Dendritic cell treated with granulocyte-macrophage colony-stimulating factor and Interleukin-4, amounts not matched to agents 40 ng/mL and 50 ng/mL, for 4 days (primary cell): ENCODE measurements around the gene MARCHF3.
"Not testable (repeated sequence)": the region's sequence is repeated elsewhere in the genome, so short reads cannot be mapped to it uniquely, and the experiment has no call there.

Experiments used
- H3K27ac Mint-ChIP-seq: one replicate; pipeline ENCODE4 v1.8.0; 2022; ENCODE audit warnings: mild to moderate bottlenecking, mixed read lengths
- H3K27me3 Mint-ChIP-seq: one replicate; pipeline ENCODE4 v1.8.0; 2022; ENCODE audit warnings: mild to moderate bottlenecking, mixed read lengths
- H3K36me3 Mint-ChIP-seq: one replicate; pipeline ENCODE4 v1.8.0; 2022; ENCODE audit warnings: low read depth, mixed read lengths
- H3K4me1 Mint-ChIP-seq: one replicate; pipeline ENCODE4 v1.8.0; 2022; ENCODE audit warnings: low read depth, mixed read lengths
- H3K4me3 Mint-ChIP-seq: one replicate; pipeline ENCODE4 v1.8.0; 2022; ENCODE audit warnings: mild to moderate bottlenecking, moderate library complexity, mixed read lengths
- H3K9me3 Mint-ChIP-seq: one replicate; pipeline ENCODE4 v1.8.0; 2022; ENCODE audit warnings: mixed read lengths
- intact Hi-C: fragments of 100-400 bp; cut with micrococcal nuclease; formaldehyde crosslinking; loops from one replicate; pipeline ENCODE4 v1.15.0; 2022

The MARCHF3 gene

GRCh38 chr5:127061537-127061936, 31.2 kb upstream of the MARCHF3 start:
- no peaks in the 10 kb centered on the region for H3K27me3 Mint-ChIP-seq
- H3K36me3 Mint-ChIP-seq, result no peaks in the 10 kb centered on the region
- H3K27ac Mint-ChIP-seq, result no peak overlapping the region
- intact Hi-C loops, result no loop called here
- no peaks in the 10 kb centered on the region for H3K9me3 Mint-ChIP-seq
- H3K4me3 Mint-ChIP-seq, result no peak overlapping the region
- no peaks in the 10 kb centered on the region for H3K4me1 Mint-ChIP-seq

- Mint-ChIP-seq H3K36me3 (no peaks in the 10 kb centered on the region), H3K27ac (no peak overlapping the region), H3K4me1 (peaks cover 6% of the 10 kb centered on the region), H3K9me3 (no peaks in the 10 kb centered on the region), H3K4me3 (no peak overlapping the region), H3K27me3 (no peaks in the 10 kb centered on the region)
- intact Hi-C loops, result no loop called here
Measured at GRCh38 chr5:127060470-127060985, 30.2 kb upstream of the MARCHF3 start.

- intact Hi-C loops, result no loop called here
- Mint-ChIP-seq H3K27me3 (no peaks in the 10 kb centered on the region), H3K9me3 (no peaks in the 10 kb centered on the region), H3K36me3 (no peaks in the 10 kb centered on the region), H3K27ac (no peak overlapping the region), H3K4me1 (peaks cover 6% of the 10 kb centered on the region), H3K4me3 (no peak overlapping the region)
Measured at GRCh38 chr5:127056896-127057295, 26.5 kb upstream of the MARCHF3 start.

DNA sequence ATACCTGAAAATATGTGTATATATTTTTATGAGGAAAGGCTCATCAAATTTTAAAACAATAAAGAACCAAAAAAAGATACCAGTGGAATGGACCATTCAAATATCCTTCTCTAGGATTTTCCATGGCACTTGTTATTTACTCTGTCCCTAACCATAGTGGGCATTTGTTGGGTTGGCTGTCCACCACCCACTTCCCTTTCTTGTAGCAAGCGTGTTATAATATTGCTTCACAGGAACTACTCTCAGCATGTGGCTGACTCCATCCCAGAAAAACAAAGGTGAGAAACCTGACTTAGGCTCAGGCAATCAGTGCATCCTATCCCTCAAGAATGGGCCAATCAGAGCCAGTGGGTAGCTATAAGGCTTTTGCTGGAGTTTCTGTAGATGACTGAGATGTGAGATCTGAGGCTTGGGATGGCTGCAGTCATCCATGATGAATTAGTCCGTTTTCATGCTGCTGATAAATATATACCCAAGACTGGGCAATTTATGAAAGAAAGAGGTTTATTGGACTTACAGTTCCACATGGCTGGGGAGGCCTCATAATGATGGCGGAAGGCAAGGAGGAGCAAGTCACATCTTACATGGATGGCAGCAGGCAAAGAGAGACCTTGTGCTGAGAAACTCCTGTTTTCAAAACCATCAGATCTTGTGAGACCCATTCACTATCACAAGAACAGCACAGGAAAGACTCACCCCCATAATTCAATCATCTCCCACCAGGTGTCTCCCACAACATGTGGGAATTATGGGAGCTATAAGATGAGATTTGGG, 25.7 kb upstream of the MARCHF3 start:
- Mint-ChIP-seq H3K4me3 (no peak overlapping the region), H3K36me3 (no peaks in the 10 kb centered on the region), H3K9me3 (no peaks in the 10 kb centered on the region), H3K27me3 (no peaks in the 10 kb centered on the region), H3K27ac (no peak overlapping the region), H3K4me1 (peaks cover 6% of the 10 kb centered on the region)
- intact Hi-C loops, result no loop called here

- H3K9me3 Mint-ChIP-seq, H3K27ac Mint-ChIP-seq, H3K27me3 Mint-ChIP-seq, H3K36me3 Mint-ChIP-seq, intact Hi-C loops, H3K4me1 Mint-ChIP-seq, H3K4me3 Mint-ChIP-seq: not testable (repeated sequence)
Measured at GRCh38 chr5:127053551-127053950, 23.2 kb upstream of the MARCHF3 start.

DNA sequence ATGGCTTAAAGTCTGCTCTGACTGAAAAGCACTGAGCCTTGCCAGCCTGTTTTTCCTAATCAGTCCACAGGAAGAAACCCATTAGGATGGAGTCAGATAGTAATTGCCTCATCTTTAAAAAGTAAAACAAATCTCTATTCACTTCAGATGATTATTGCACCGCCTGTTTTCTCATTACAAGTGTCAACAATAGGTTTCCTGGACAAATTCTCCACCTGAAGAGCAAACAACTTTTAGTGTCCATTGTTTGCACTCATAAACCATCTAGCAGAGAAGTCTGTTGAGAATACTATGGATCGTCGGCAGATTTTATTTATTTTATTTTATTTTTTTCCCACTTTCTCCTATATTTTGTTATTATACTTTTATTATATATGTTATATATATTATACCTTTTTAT, 22.7 kb upstream of the MARCHF3 start:
- Mint-ChIP-seq H3K36me3 (no peaks in the 10 kb centered on the region), H3K27me3 (no peaks in the 10 kb centered on the region), H3K27ac (no peak overlapping the region)

DNA sequence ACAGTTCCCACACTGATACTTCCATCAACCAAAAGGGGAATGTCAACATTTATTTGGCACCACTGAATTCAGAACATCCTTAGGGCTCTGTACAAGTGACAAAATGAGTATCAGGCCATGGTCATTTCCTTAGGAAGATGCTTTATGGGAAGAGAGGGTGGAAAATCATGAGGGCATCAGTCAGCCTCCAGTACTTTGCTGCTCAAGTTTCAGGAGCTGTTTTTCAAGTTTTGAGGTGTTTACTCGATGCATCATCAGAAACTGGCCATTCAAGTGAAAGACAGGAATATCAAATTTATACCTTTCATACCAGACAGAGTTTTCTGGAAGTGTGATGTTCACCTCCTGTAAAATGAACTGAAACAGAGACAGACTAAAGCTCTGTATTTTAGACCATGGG, 21.2 kb upstream of the MARCHF3 start:
- H3K27me3 Mint-ChIP-seq, result no peaks in the 10 kb centered on the region
- no peaks in the 10 kb centered on the region for H3K36me3 Mint-ChIP-seq
- H3K27ac Mint-ChIP-seq, result no peak overlapping the region
- intact Hi-C loops, result no loop called here
- H3K4me1 Mint-ChIP-seq, result peaks cover 6% of the 10 kb centered on the region
- H3K4me3 Mint-ChIP-seq, result no peak overlapping the region
- H3K9me3 Mint-ChIP-seq, result no peaks in the 10 kb centered on the region

More for the DNA sequence above, 22.7 kb upstream of the MARCHF3 start:
- Mint-ChIP-seq H3K9me3 (no peaks in the 10 kb centered on the region), H3K4me3 (no peak overlapping the region), H3K4me1 (peaks cover 6% of the 10 kb centered on the region)
- intact Hi-C loops, result no loop called here

- Mint-ChIP-seq H3K9me3 (no peaks in the 10 kb centered on the region), H3K27me3 (no peaks in the 10 kb centered on the region), H3K27ac (no peak overlapping the region), H3K4me3 (no peak overlapping the region), H3K4me1 (peaks cover 2% of the 10 kb centered on the region), H3K36me3 (no peaks in the 10 kb centered on the region)
- intact Hi-C loops, result no loop called here
Measured at GRCh38 chr5:127046343-127047072, 16.1 kb upstream of the MARCHF3 start.

DNA sequence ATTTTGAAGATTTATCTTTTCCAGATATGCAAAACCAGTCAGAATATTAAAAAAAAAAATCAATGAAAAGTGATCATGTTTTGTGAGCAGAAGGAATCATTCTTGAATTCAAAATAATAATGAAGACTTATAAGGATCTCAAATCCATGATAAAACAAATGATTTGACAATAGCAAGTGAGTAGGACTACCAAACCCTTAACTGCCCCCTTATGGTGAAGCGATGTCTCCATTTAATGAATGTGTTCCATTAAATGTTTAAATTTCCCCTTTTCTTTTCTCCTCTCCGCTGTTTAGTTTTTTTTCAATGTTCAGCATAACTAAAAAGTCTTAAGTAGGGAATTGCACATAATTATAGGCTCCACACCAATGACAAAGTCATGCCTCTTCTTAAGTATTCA, 12.2 kb upstream of the MARCHF3 start:
- Mint-ChIP-seq H3K27ac (no peak overlapping the region), H3K4me3 (no peak overlapping the region)
- intact Hi-C loops, result no loop called here

DNA sequence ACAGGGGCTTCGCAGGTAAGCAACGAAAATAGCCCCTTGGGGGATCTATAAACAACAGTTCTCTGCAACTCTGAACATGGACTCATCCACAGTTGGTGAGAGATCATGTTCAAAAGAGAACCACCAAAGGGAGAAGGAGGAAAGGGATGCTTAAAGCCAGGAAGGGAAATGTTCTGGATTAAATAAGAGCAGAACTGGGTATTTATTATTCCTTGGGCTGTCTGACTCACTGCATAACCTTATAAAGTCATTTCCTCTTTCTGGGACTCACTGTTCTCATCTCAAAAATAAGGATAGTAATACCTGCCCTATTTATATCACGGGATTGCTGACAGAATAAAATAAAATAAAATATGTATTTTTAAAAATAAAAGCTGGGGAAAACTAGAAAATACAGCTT, 11.2 kb upstream of the MARCHF3 start:
- Mint-ChIP-seq H3K36me3 (no peaks in the 10 kb centered on the region), H3K4me1 (peaks cover 5% of the 10 kb centered on the region), H3K9me3 (no peaks in the 10 kb centered on the region), H3K27me3 (no peaks in the 10 kb centered on the region), H3K27ac (no peak overlapping the region), H3K4me3 (no peak overlapping the region)
- intact Hi-C loops, result no loop called here

More for the DNA sequence above, 12.2 kb upstream of the MARCHF3 start:
- Mint-ChIP-seq H3K27me3 (no peaks in the 10 kb centered on the region), H3K4me1 (peaks cover 5% of the 10 kb centered on the region), H3K36me3 (no peaks in the 10 kb centered on the region), H3K9me3 (no peaks in the 10 kb centered on the region)

DNA sequence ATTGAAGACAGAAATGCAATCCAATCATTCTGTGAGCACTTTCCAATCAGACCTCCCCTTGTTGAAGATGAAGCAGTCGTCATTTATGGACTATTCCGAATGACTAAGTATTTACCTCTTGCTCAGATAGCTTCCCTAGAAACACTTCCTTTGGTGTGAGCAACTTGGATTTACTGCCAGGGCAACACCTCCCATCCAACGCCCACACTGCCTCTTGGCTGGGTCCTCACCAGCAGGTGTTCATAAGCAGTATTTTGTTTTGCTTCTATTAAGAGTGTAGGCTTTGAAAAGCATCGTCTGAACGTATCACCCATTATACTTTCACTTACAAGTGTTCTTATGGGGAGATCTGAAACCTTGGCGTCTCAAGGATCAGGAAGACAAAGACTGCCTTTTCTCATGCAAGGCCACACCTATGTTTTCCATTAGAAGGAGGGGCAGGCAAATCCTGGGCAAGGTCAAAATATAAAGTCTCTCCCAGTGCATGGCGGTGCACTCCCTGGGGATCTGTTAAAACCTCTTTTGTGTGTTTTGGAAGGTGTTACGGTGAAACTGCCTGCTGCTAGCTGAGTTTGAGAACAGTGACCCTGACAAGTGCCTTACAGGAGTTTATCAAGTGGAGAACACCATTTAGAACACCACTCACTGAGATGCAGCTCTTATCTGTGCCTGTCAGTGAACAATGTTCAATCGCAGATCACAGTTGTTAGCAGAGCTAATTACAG, 10.6 kb upstream of the MARCHF3 start:
- intact Hi-C loops, result no loop called here
- no peak overlapping the region for H3K27ac Mint-ChIP-seq

GRCh38 chr5:127038550-127038949, 8.2 kb upstream of the MARCHF3 start:
- no peak overlapping the region for H3K4me3 Mint-ChIP-seq
- H3K36me3 Mint-ChIP-seq, result no peaks in the 10 kb centered on the region

More for the DNA sequence above, 10.6 kb upstream of the MARCHF3 start:
- H3K36me3 Mint-ChIP-seq, result no peaks in the 10 kb centered on the region
- peaks cover 5% of the 10 kb centered on the region for H3K4me1 Mint-ChIP-seq
- no peaks in the 10 kb centered on the region for H3K27me3 Mint-ChIP-seq
- H3K9me3 Mint-ChIP-seq, result no peaks in the 10 kb centered on the region
- no peak overlapping the region for H3K4me3 Mint-ChIP-seq

GRCh38 chr5:127031863-127032232, 1.5 kb upstream of the MARCHF3 start:
- H3K27ac Mint-ChIP-seq, result no peak overlapping the region
- H3K9me3 Mint-ChIP-seq, result no peaks in the 10 kb centered on the region
- H3K4me1 Mint-ChIP-seq, result peaks cover 14% of the 10 kb centered on the region
- no peak overlapping the region for H3K4me3 Mint-ChIP-seq
- H3K27me3 Mint-ChIP-seq, result peaks cover 46% of the 10 kb centered on the region
- intact Hi-C loops, result no loop called here
- peaks cover 13% of the 10 kb centered on the region for H3K36me3 Mint-ChIP-seq

More at GRCh38 chr5:127038550-127038949, 8.2 kb upstream of the MARCHF3 start:
- peaks cover 5% of the 10 kb centered on the region for H3K4me1 Mint-ChIP-seq
- H3K27ac Mint-ChIP-seq, result no peak overlapping the region
- H3K27me3 Mint-ChIP-seq, result peaks cover 7% of the 10 kb centered on the region
- H3K9me3 Mint-ChIP-seq, result no peaks in the 10 kb centered on the region
- intact Hi-C loops, result no loop called here
